GM12873 (cell line): Measurements from ENCODE around the gene MLX.

Source experiments
- CTCF ChIP-seq: IDR thresholded peaks from 2 replicates; pipeline ENCODE4 v1.5.1; 2012; ENCODE audit warnings: low read depth, mild to moderate bottlenecking, moderate library complexity, low read length, control low read depth; ENCODE audit not compliant: insufficient read depth; ENCODE audit errors: missing control alignments

Gene MLX

GRCh38 chr17:42537826-42538451 is 29.0 kb upstream of the MLX start:
- TF ChIP-seq CTCF = no peak

GRCh38 chr17:42538482-42538881 is 28.4 kb upstream of the MLX start:
- TF ChIP-seq CTCF = no peak

- TF ChIP-seq CTCF = no peak
Observed at GRCh38 chr17:42541041-42541833, 25.7 kb upstream of the MLX start.

- TF ChIP-seq CTCF = no peak
Observed at GRCh38 chr17:42543190-42544079, 23.5 kb upstream of the MLX start.

- TF ChIP-seq CTCF = no peak
Observed at GRCh38 chr17:42544874-42545283, 22.0 kb upstream of the MLX start.

GRCh38 chr17:42547001-42547461 is 19.9 kb upstream of the MLX start:
- no peak for TF ChIP-seq CTCF

DNA sequence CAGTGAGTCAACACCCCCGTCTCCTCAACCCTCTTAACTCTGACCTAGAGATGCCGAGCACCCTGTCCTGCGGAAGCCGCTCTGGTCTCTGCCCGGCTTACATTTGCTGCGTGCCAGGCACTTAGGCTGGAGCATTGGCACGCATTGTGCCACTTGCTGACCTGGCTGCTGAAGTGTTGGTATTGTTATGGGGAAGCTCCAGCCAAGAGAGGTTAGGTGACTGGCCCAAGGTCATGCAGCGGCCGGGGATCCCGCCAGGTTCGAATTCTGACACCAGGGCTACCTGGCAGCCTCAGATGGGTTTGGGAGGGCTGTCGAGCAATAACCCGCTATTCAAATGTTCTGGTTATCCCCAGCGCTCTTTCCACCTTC is 19.2 kb upstream of the MLX start:
- no peak for TF ChIP-seq CTCF
